DMS153 treated with DMSO at 0.1 percent for 48 hours (cell line): ENCODE data around the gene GNRH2.
A peak's percentile ranks its signal among the peaks of the same experiment; 100 is the strongest.
"Not testable (repeated sequence)": the region's sequence is repeated elsewhere in the genome, so short reads cannot be mapped to it uniquely, and the experiment has no call there.

Experiments
- DNase-seq: peaks from one replicate; lab custom pipeline; 2025; ENCODE audit not compliant: unreplicated experiment; lab: John Stamatoyannopoulos, UW

The GNRH2 gene

GRCh38 chr20:3041854-3042409 is 1.5 kb upstream of the GNRH2 start:
- peak; percentile 49 for DNase-seq

- no peak for DNase-seq
Observed at GRCh38 chr20:3042625-3043024, 797 bp upstream of the GNRH2 start.

- DNase-seq: no peak
Observed at GRCh38 chr20:3044336-3044965, 1.0 kb downstream of the GNRH2 start.

GRCh38 chr20:3045042-3045815 is 1.8 kb downstream of the GNRH2 start:
- DNase-seq: peak; percentile 61

- DNase-seq: peak; percentile 61
Observed at GRCh38 chr20:3045816-3046676, 2.6 kb downstream of the GNRH2 start, which contains the start of gene MRPS26. TSS of gene MRPS26 (plus strand) at chr20:3046052. CDS start at chr20:3046069, 17 bp downstream.

- no peak for DNase-seq
Observed at GRCh38 chr20:3046677-3047462, 3.4 kb downstream of the GNRH2 start.

GRCh38 chr20:3047486-3048419 is 4.3 kb downstream of the GNRH2 start:
- DNase-seq: no peak

- no peak for DNase-seq
Observed at GRCh38 chr20:3051385-3052019, 8.1 kb downstream of the GNRH2 start.

- DNase-seq: no peak
Observed at GRCh38 chr20:3059489-3059888, 16.1 kb downstream of the GNRH2 start.

- DNase-seq: not testable (repeated sequence)
Observed at GRCh38 chr20:3064119-3064518, 20.7 kb downstream of the GNRH2 start.

GRCh38 chr20:3067139-3068014 is 24.0 kb downstream of the GNRH2 start:
- DNase-seq: no peak

- no peak for DNase-seq
Observed at GRCh38 chr20:3068075-3068474, 24.7 kb downstream of the GNRH2 start.

GRCh38 chr20:3068986-3069900 is 25.8 kb downstream of the GNRH2 start:
- DNase-seq: peak; percentile 10

GRCh38 chr20:3070725-3071124 is 27.3 kb downstream of the GNRH2 start:
- no peak for DNase-seq

- no peak for DNase-seq
Observed at GRCh38 chr20:3071266-3071609, 27.8 kb downstream of the GNRH2 start.

GRCh38 chr20:3071610-3072529 is 28.4 kb downstream of the GNRH2 start, which contains the start of gene OXT:
TSS of gene OXT (plus strand) at chr20:3071620. CDS start at chr20:3071656, 36 bp downstream.
- DNase-seq: no peak
